HEK293T (cell line): Measurements from ENCODE around the gene SRD5A3.
"Not testable (repeated sequence)": the region's sequence is repeated elsewhere in the genome, so short reads cannot be mapped to it uniquely, and the experiment has no call there.

Source experiments
- CTCF ChIA-PET: fragments of 350-600 bp; formaldehyde crosslinking; extraction: SDS; loops from one replicate; lab custom pipeline; 2021; ENCODE audit warnings: antibody characterized with exemption, inconsistent platforms; lab: Yijun Ruan, JAX
- POLR2A ChIA-PET: fragments of 350-600 bp; formaldehyde crosslinking; extraction: SDS; loops from one replicate; lab custom pipeline; 2020; ENCODE audit warnings: antibody characterized with exemption, inconsistent platforms; lab: Yijun Ruan, JAX
- DNase-seq: peaks from one replicate; pipeline ENCODE4 v3.0.0; 2012; ENCODE audit warnings: mixed read lengths; ENCODE audit errors: extremely low spot score
- ARNT ChIP-seq: fragments of 450-650 bp; IDR thresholded peaks from 2 replicates; pipeline ENCODE4 v1.6.1; 2017; ENCODE audit warnings: mild to moderate bottlenecking
- BHLHE40 ChIP-seq: fragments of 450-650 bp; IDR thresholded peaks from 2 replicates; pipeline ENCODE4 v1.6.1; 2016; ENCODE audit warnings: mild to moderate bottlenecking, moderate library complexity, borderline replicate concordance
- CTBP1 ChIP-seq: fragments of 450-650 bp; IDR thresholded peaks from 2 replicates; pipeline ENCODE4 v1.6.1; 2016; ENCODE audit warnings: borderline replicate concordance
- ELF4 ChIP-seq: fragments of 450-650 bp; IDR thresholded peaks from 2 replicates; pipeline ENCODE4 v1.6.1; 2017; ENCODE audit warnings: antibody characterized with exemption
- FOXA1 ChIP-seq: fragments of 450-650 bp; IDR thresholded peaks from 2 replicates; pipeline ENCODE4 v1.6.1; 2016; ENCODE audit warnings: mild to moderate bottlenecking
- FOXK2 ChIP-seq: fragments of 450-650 bp; IDR thresholded peaks from 2 replicates; pipeline ENCODE4 v1.6.1; 2016; ENCODE audit warnings: mild to moderate bottlenecking
- FOXM1 ChIP-seq: fragments of 450-650 bp; IDR thresholded peaks from 2 replicates; pipeline ENCODE4 v1.6.1; 2017; ENCODE audit warnings: mild to moderate bottlenecking, borderline replicate concordance
- HDGF ChIP-seq: fragments of 450-650 bp; IDR thresholded peaks from 2 replicates; pipeline ENCODE4 v1.6.1; 2017; ENCODE audit warnings: antibody characterized with exemption, borderline replicate concordance
- L3MBTL2 ChIP-seq: fragments of 450-650 bp; conservative IDR thresholded peaks from 2 replicates; pipeline ENCODE4 v1.6.1; 2016; ENCODE audit warnings: mild to moderate bottlenecking
- LEF1 ChIP-seq: fragments of 450-650 bp; IDR thresholded peaks from 2 replicates; pipeline ENCODE4 v1.6.1; 2017; ENCODE audit warnings: mild to moderate bottlenecking, borderline replicate concordance
- NFRKB ChIP-seq: fragments of 450-650 bp; IDR thresholded peaks from 2 replicates; pipeline ENCODE4 v1.6.1; 2016; ENCODE audit warnings: mild to moderate bottlenecking, moderate library complexity
- SP1 ChIP-seq: fragments of 450-650 bp; IDR thresholded peaks from 2 replicates; pipeline ENCODE4 v1.6.1; 2017
- SUZ12 ChIP-seq: fragments of 450-650 bp; IDR thresholded peaks from 2 replicates; pipeline ENCODE4 v1.6.1; 2016; ENCODE audit warnings: mild to moderate bottlenecking
- TARDBP ChIP-seq: fragments of 450-650 bp; IDR thresholded peaks from 2 replicates; pipeline ENCODE4 v1.6.1; 2016
- ZNF384 ChIP-seq: fragments of 450-650 bp; IDR thresholded peaks from 2 replicates; pipeline ENCODE4 v1.6.1; 2016
- TF ChIP-seq, protein P1 (sequence below): fragments of 450-650 bp; IDR thresholded peaks from 2 replicates; pipeline ENCODE4 v1.6.1; 2016

Gene SRD5A3

DNA sequence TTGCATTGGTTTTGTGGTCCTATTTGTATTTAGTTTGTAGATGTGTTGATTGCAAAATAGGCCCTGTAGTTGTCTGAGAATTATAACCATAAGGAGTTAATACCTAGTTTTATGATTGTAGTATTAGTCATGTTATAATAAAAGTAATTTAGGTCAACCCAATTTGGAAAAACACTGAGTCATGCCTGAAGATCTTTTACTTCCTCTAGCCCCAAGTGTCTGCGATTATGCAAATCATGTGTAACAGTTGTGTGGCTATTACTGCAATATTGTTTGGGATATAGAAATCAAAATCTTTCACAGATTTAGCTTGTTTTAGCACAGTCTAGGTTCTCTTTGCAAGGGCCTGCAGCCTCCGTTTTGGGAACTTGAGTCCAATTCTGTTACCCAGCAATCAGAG is 12.6 kb downstream of the SRD5A3 start:
- ChIA-PET CTCF (no interaction called here), POLR2A (no interaction called here)
- no peak for DNase-seq
- TF ChIP-seq TARDBP (no peak), CTBP1 (no peak), LEF1 (no peak), FOXM1 (no peak), HDGF (no peak), SP1 (no peak), FOXA1 (no peak), ELF4 (no peak), BHLHE40 (no peak), FOXK2 (no peak), L3MBTL2 (no peak), ZNF384 (no peak), ARNT (no peak), NFRKB (no peak), SUZ12 (no peak)
- TF ChIP-seq, protein P1, sequence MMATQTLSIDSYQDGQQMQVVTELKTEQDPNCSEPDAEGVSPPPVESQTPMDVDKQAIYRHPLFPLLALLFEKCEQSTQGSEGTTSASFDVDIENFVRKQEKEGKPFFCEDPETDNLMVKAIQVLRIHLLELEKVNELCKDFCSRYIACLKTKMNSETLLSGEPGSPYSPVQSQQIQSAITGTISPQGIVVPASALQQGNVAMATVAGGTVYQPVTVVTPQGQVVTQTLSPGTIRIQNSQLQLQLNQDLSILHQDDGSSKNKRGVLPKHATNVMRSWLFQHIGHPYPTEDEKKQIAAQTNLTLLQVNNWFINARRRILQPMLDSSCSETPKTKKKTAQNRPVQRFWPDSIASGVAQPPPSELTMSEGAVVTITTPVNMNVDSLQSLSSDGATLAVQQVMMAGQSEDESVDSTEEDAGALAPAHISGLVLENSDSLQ, result no peak

DNA sequence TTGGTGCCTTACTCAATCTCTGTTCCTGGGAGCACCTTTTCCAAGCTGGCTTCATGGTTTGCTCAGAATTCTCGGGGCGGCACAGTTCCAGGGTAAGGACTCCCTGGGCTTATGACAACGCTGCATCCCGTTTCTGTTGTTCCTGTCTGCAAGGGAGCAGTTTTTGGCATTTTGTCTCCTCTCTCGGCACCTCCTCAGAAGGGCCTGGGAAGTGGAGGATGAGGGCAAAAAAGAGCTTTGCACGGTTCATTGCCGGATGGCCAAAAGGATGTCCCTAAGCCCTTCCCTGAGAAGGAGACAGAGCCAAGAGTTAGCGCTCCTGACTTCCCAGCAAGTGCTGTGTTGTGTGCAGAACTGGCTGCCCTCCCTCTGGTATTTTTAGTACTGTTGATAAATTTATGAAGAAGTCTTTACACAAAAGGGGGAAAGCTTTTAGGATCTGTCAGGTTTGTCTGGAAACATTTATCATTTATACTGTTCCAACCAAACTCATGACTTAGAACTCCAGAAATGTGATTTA is 13.4 kb downstream of the SRD5A3 start:
- no peak for TF ChIP-seq FOXA1
- no peak for TF ChIP-seq NFRKB
- no peak for TF ChIP-seq FOXM1
- no peak for TF ChIP-seq SUZ12
- no peak for TF ChIP-seq SP1
- TF ChIP-seq HDGF, result no peak
- no peak for TF ChIP-seq CTBP1
- no peak for TF ChIP-seq ELF4
- no peak for TF ChIP-seq ZNF384
- no peak for TF ChIP-seq LEF1
- TF ChIP-seq BHLHE40, result no peak
- TF ChIP-seq, protein P1, result no peak
- no peak for TF ChIP-seq L3MBTL2
- TF ChIP-seq ARNT, result no peak
- TF ChIP-seq FOXK2, result no peak
- TF ChIP-seq TARDBP, result no peak
- DNase-seq, result no peak
- POLR2A ChIA-PET, result no interaction called here
- CTCF ChIA-PET, result no interaction called here

DNA sequence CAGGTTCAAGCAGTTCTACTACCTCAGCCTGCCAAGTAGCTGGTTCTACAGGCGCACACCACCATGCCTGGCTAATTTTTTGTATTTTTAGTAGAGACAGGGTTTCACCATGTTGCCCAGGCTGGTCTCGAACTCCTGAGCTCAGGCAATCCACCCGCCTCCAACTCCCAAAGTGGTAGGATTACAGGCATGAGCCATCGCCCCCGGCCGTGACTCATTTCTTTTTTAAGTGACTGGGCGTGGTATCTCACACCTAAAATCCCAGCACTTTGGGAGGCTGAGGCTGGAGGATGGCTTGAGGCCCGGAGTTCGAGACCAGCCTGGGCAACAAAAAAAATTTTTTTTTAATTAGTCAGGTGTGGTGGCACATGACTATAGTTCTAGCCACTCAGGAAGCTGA is 16.9 kb downstream of the SRD5A3 start:
- POLR2A ChIA-PET, CTCF ChIA-PET: not testable (repeated sequence)

DNA sequence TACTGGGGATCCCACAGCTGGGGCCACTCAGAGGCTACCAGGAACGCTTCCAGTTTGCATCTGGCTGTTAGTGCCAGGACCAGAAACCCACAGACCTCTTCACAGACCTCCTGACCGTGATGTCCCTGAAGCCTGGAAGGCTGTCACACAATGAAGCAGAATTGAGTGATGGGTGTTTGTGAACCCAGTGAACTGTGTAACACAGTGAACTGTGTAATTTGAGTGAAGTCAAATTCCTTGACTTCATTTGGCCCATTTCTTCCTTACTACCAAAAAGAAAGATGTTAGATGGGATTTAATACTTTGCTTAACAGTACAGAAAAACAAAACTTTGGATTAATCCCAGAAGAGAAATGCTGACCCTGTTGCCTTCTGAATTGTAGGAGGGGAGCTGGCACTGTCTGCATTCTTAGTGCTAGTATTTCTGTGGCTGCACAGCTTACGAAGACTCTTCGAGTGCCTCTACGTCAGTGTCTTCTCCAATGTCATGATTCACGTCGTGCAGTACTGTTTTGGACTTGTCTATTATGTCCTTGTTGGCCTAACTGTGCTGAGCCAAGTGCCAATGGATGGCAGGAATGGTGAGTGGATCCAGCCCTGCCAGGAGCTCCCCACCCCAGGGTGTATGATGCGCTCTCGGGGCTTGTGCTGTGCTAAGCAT is 17.8 kb downstream of the SRD5A3 start:
- CTCF ChIA-PET, result no interaction called here
- TF ChIP-seq SUZ12, result no peak
- TF ChIP-seq FOXM1, result no peak
- no peak for TF ChIP-seq TARDBP
- TF ChIP-seq LEF1, result no peak
- no peak for TF ChIP-seq CTBP1
- TF ChIP-seq L3MBTL2, result no peak
- TF ChIP-seq FOXA1, result no peak
- no peak for TF ChIP-seq ARNT
- POLR2A ChIA-PET, result no interaction called here
- no peak for DNase-seq

More for the DNA sequence above, 16.9 kb downstream of the SRD5A3 start:
- not testable (repeated sequence) for DNase-seq

DNA sequence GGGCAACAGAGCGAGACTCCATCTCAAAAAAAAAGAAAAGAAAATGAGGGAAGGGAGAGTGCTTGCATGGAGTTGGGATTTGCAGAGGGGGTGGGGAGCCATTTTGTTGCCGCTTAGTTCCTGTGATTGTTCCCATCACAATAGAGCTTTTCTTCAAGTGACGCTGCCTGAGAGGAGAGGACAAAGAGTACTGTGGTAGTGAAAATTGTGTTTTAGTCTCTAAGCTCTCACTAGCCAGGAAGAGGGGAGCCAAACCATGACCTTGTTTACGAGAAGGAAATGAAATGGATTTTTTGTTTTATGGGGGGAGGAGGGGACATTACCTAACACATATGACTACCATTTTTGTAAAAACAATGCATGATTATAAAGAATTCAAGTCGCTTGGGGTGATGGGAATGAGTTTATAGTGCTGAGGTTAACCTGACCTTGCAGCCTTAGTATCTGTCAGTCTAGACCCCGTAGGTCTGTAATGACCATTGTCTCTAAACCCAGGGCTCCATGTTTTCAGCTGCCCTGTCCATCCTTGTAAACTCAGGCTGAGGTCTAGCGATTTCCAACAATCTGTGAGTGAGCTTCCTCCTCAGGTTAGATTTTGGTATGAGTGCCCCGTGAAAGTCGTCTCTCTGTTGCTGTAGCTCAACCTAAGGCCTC is 18.8 kb downstream of the SRD5A3 start:
- ChIA-PET POLR2A (no interaction called here), CTCF (no interaction called here)
- DNase-seq, result no peak
- no peak for TF ChIP-seq ARNT
- TF ChIP-seq ELF4, result no peak
- TF ChIP-seq SUZ12, result no peak
- TF ChIP-seq TARDBP, result no peak
- TF ChIP-seq ZNF384, result no peak
- TF ChIP-seq CTBP1, result no peak
- no peak for TF ChIP-seq FOXM1
- TF ChIP-seq FOXK2, result no peak
- no peak for TF ChIP-seq L3MBTL2

DNA sequence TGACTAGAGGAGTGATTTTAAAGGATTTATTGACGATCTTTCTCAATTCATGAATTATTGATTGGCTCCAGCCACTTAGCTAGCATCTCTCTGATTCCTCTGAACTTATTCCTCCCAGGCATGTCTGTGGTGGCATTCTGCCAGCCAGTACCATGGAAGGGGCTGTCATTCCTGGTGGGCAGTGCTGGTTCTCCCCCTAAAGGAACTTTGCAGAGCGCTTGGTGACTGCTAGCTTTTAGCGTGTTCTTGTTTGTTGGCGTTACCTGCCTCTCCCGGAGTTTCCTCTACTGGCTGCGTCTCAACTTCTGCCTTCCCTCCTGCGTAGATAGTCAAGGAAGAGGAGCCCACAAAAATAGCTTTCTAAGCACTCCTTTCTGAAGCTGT is 19.3 kb downstream of the SRD5A3 start:
- CTCF ChIA-PET, result no interaction called here
- no peak for DNase-seq
- TF ChIP-seq, protein P1, result no peak
- TF ChIP-seq ARNT (no peak), LEF1 (no peak)
- POLR2A ChIA-PET, result interaction anchor here (0.8 kb wide), 1 partner anchor 20 kb away, joined by 3 read pairs; the partner anchor contains the start of gene SRD5A3
